SU-DHL-6 (cell line): Measurements from ENCODE around the gene SRPK2.

Experiments
- EZH2phosphoT487 ChIP-seq: fragments of 200-600 bp; sonication (generic), shearing (Covaris generic); conservative IDR thresholded peaks from 2 replicates; pipeline ENCODE4 v1.6.1; 2018; ENCODE audit warnings: mild to moderate bottlenecking, antibody characterized with exemption, low read length, moderate library complexity, mixed read lengths
- TF ChIP-seq, protein P1 (sequence below): fragments of 200-600 bp; sonication (generic); IDR thresholded peaks from one replicate; pipeline ENCODE4 v1.5.1; 2017; ENCODE audit warnings: antibody characterized with exemption, mild to moderate bottlenecking, low read length, moderate library complexity; ENCODE audit not compliant: insufficient read depth, poor library complexity, severe bottlenecking

DNA sequence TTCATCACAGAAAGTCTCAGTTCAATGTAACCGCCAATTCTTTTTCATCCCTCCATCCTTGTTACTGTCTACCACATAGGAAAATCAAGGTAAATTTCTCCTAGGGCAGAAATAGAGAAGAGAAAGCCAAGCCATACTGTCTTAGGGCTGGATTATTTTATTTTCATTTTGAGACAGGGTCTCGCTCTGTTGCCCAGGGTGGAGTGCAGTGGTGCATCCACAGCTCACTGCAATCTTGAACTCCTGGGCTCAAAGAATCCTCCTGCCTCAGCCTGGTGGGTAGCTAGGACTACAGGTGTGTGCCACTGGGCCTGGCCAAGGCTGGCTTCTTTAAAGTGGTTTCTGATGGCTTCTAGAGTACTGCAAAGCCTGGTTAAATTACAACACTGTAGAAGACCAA lies 181.7 kb downstream of the SRPK2 start:
- TF ChIP-seq, protein P1, sequence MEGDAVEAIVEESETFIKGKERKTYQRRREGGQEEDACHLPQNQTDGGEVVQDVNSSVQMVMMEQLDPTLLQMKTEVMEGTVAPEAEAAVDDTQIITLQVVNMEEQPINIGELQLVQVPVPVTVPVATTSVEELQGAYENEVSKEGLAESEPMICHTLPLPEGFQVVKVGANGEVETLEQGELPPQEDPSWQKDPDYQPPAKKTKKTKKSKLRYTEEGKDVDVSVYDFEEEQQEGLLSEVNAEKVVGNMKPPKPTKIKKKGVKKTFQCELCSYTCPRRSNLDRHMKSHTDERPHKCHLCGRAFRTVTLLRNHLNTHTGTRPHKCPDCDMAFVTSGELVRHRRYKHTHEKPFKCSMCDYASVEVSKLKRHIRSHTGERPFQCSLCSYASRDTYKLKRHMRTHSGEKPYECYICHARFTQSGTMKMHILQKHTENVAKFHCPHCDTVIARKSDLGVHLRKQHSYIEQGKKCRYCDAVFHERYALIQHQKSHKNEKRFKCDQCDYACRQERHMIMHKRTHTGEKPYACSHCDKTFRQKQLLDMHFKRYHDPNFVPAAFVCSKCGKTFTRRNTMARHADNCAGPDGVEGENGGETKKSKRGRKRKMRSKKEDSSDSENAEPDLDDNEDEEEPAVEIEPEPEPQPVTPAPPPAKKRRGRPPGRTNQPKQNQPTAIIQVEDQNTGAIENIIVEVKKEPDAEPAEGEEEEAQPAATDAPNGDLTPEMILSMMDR = no peak
- no peak for TF ChIP-seq EZH2phosphoT487
